T-helper 2 cell treated with Interferon-gamma antibody and Interleukin-4, amounts not matched to agents 5 μg/mL and 100 μg/mL, for 36 hours (primary cell): ENCODE results near the gene DYNLT2B.
A peak's percentile ranks its signal among the peaks of the same experiment; 100 is the strongest.
"Not testable (repeated sequence)": the region's sequence is repeated elsewhere in the genome, so short reads cannot be mapped to it uniquely, and the experiment has no call there.

Experiments
- DNase-seq: peaks from one replicate; pipeline ENCODE4 v3.0.0; 2021; ENCODE audit warnings: low spot score
- H3K27ac Mint-ChIP-seq: one replicate; pipeline ENCODE4 v1.8.0; 2021; ENCODE audit warnings: mild to moderate bottlenecking, mixed read lengths
- H3K27me3 Mint-ChIP-seq: one replicate; pipeline ENCODE4 v1.8.0; 2021; ENCODE audit warnings: low read depth, mixed read lengths
- H3K36me3 Mint-ChIP-seq: one replicate; pipeline ENCODE4 v1.8.0; 2021; ENCODE audit warnings: low read depth, mixed read lengths
- H3K4me1 Mint-ChIP-seq: one replicate; pipeline ENCODE4 v1.8.0; 2021; ENCODE audit warnings: low read depth, mixed read lengths
- H3K4me3 Mint-ChIP-seq: one replicate; pipeline ENCODE4 v1.8.0; 2022; ENCODE audit warnings: mild to moderate bottlenecking, moderate library complexity, mixed read lengths
- H3K9me3 Mint-ChIP-seq: one replicate; pipeline ENCODE4 v1.8.0; 2021; ENCODE audit warnings: mixed read lengths

Gene DYNLT2B

DNA sequence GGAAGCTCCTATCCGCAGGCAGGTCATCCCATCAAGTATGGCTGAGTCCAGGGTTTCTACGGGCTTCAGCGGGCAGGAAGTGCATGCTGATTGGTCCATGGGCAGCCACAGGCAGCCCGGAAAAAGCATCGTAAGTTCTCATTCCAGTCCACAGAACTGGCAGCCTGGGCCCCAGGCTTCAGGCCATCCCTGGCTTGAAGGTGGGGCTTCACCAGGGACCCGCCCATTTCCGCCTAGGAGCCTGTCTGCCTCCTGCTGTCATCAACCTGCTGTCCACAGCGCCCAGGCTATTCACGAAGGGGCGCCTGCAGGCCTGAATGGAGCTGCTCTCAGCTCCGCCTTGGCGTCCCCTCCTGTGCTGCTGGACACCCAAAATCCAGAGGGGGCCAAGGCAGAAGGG lies 44.4 kb downstream of the DYNLT2B start:
- H3K4me1 Mint-ChIP-seq = peaks cover 55% of the 10 kb centered on the region
- no peak for DNase-seq
- H3K36me3 Mint-ChIP-seq = peaks cover 49% of the 10 kb centered on the region
- no peaks in the 10 kb centered on the region for H3K27me3 Mint-ChIP-seq
- peak overlapping the region; percentile 94 for H3K27ac Mint-ChIP-seq
- H3K4me3 Mint-ChIP-seq = peak overlapping the region; percentile 54
- H3K9me3 Mint-ChIP-seq = no peaks in the 10 kb centered on the region

DNA sequence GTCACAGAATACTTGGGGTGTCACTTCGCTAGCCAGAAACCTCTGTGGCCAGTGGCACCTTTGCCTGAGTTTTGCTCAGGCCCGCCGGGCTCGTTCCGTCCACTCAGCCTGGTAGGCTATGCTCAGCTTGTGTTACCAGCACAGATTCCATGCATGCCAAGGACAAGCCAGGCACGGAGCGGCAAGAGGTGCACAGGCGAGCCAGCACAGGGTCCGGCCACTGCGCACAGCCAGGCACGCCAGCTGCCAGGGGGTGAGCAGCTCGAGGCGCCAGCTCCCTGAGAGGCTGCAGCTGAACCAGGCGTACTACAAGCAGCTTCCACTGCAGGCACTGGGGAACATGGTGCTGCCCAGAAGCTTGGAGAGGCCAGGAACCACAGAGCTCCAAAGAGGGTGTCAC lies 45.2 kb downstream of the DYNLT2B start:
- no peak for DNase-seq
- peak overlapping the region; percentile 94 for H3K27ac Mint-ChIP-seq
- H3K27me3 Mint-ChIP-seq = no peaks in the 10 kb centered on the region
- H3K4me1 Mint-ChIP-seq = peaks cover 49% of the 10 kb centered on the region
- no peaks in the 10 kb centered on the region for H3K9me3 Mint-ChIP-seq
- peaks cover 45% of the 10 kb centered on the region for H3K36me3 Mint-ChIP-seq
- no peak overlapping the region for H3K4me3 Mint-ChIP-seq

DNA sequence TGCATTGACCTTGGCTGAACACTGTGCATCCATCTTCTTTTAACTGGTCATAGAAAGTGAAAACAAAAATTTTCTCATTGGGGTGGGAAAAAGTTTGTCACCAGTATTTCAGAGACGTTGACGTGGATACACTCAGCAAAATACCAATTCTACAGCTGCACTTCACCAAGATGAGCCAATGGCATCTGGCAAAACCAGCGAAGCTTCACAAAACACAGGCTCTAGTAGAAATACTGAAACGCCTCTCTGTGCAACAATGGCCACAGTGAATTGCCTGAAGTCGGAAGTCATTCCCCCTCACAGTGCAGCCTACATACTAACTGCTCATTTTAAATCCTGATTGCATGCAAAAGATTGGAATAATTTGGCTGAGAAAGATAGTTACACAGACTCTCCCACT lies 47.5 kb downstream of the DYNLT2B start:
- no peak for DNase-seq
- Mint-ChIP-seq H3K4me1 (peaks cover 41% of the 10 kb centered on the region), H3K27ac (peak overlapping the region; percentile 71), H3K4me3 (no peak overlapping the region), H3K9me3 (no peaks in the 10 kb centered on the region), H3K27me3 (no peaks in the 10 kb centered on the region), H3K36me3 (peaks cover 46% of the 10 kb centered on the region)

GRCh38 chr3:196268284-196269163 lies 49.5 kb downstream of the DYNLT2B start:
- Mint-ChIP-seq H3K4me1 (peaks cover 27% of the 10 kb centered on the region), H3K27ac (peak overlapping the region; percentile 45), H3K9me3 (no peaks in the 10 kb centered on the region), H3K36me3 (peaks cover 47% of the 10 kb centered on the region), H3K4me3 (no peak overlapping the region), H3K27me3 (no peaks in the 10 kb centered on the region)
- no peak for DNase-seq

- Mint-ChIP-seq H3K4me1 (peaks cover 13% of the 10 kb centered on the region), H3K9me3 (no peaks in the 10 kb centered on the region), H3K36me3 (peaks cover 41% of the 10 kb centered on the region), H3K4me3 (no peak overlapping the region), H3K27ac (no peak overlapping the region), H3K27me3 (no peaks in the 10 kb centered on the region)
- DNase-seq = no peak
Observed at GRCh38 chr3:196263819-196264218, 54.2 kb downstream of the DYNLT2B start.

DNA sequence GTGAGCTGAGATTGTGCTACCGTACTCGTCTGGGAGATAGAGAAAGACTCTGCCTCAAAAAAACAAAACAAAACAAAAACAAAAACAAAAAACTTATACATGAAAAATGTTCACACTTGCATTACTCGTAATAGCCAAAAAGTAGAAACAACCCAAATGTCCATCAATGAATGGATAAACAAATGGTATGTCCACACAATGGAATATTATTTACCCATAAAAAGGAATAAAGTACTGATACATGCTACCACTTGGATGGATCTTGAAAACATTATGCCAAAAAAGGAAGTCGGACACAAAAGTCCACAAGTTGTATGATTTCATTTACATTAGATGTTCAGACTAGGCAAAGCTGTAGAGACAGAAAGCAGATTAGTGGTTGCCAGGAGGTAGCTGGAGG lies 57.3 kb downstream of the DYNLT2B start:
- Mint-ChIP-seq H3K4me1 (peaks cover 8% of the 10 kb centered on the region), H3K27ac (no peak overlapping the region), H3K36me3 (peaks cover 38% of the 10 kb centered on the region), H3K27me3 (no peaks in the 10 kb centered on the region), H3K4me3 (no peak overlapping the region), H3K9me3 (no peaks in the 10 kb centered on the region)
- no peak for DNase-seq

- H3K27ac Mint-ChIP-seq = no peak overlapping the region
Observed at GRCh38 chr3:196255776-196256175, 62.3 kb downstream of the DYNLT2B start.

DNA sequence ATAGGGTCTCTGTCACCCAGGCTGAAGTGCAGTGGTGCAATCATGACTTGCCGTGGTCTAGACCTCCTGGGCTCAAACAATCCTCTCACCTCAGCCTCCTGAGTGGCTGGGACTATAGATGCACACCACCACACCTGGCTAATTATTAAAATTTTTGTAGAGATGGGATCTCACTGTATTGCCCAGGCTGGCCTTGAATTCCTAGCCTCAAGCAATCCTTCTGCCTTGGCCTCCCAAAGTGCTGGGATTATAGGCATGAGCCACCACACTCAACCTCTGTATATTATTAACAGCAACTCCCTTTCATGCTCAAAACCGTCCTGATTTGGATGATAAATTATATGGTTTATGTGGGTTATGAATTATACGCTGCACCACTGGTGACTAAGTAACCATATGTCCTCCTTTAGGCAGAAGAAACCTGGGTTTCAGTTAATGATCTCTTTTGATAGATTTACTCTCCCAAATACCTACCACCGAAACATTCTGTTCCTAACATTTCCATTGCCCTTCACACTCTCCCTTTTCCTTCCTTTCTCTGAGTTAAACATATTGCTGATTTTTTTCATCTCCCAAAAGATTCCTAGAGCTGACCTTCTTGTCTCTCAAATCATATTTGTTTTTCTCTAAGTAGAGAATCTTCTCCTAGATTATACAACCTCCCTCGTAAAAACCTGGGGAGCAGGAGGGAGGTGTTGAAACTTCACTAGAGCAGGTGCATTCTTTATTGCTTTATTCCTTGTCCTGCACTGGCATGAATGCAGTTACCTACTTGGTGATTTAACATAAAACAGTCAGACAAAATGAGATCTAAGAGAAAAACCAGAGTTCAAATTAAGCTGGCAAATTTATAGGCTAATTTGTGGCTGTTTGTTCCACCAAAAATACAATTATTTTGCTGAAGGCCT lies 63.4 kb downstream of the DYNLT2B start:
- no peak overlapping the region for H3K4me3 Mint-ChIP-seq
- H3K9me3 Mint-ChIP-seq = no peaks in the 10 kb centered on the region
- no peak overlapping the region for H3K27ac Mint-ChIP-seq
- H3K27me3 Mint-ChIP-seq = no peaks in the 10 kb centered on the region
- peaks cover 6% of the 10 kb centered on the region for H3K4me1 Mint-ChIP-seq
- H3K36me3 Mint-ChIP-seq = peaks cover 33% of the 10 kb centered on the region
- DNase-seq = no peak

More at GRCh38 chr3:196255776-196256175, 62.3 kb downstream of the DYNLT2B start:
- Mint-ChIP-seq H3K4me3 (no peak overlapping the region), H3K9me3 (no peaks in the 10 kb centered on the region), H3K4me1 (peaks cover 9% of the 10 kb centered on the region), H3K27me3 (no peaks in the 10 kb centered on the region), H3K36me3 (peaks cover 33% of the 10 kb centered on the region)
- DNase-seq = no peak

DNA sequence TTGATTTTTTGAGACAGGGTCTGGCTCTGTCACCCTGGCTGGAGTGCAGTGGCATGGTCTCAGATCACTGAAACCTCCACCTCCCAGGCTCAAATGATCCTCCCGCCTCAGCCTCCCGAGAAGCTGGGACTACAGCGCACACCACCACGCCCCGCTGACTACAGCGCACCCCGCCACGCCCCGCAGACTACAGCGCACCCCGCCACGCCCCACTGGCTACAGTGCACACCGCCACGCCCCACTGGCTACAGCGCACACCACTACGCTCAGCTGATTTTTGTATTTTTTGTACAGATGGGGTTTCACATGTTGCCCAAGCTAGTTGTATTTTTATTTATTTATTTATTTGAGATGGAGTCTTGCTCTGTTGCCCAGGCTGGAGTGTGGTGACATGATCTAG lies 66.1 kb downstream of the DYNLT2B start:
- Mint-ChIP-seq H3K27me3 (no peaks in the 10 kb centered on the region), H3K36me3 (peaks cover 35% of the 10 kb centered on the region), H3K9me3 (no peaks in the 10 kb centered on the region), H3K4me3 (no peak overlapping the region), H3K27ac (no peak overlapping the region), H3K4me1 (peaks cover 5% of the 10 kb centered on the region)
- no peak for DNase-seq

GRCh38 chr3:196246612-196247308 lies 71.3 kb downstream of the DYNLT2B start:
- Mint-ChIP-seq H3K27me3 (no peaks in the 10 kb centered on the region), H3K36me3 (peaks cover 43% of the 10 kb centered on the region), H3K9me3 (no peaks in the 10 kb centered on the region), H3K4me1 (no peaks in the 10 kb centered on the region), H3K27ac (no peak overlapping the region), H3K4me3 (no peak overlapping the region)
- no peak for DNase-seq

GRCh38 chr3:196244166-196244565 lies 73.9 kb downstream of the DYNLT2B start:
- not testable (repeated sequence) for DNase-seq, H3K9me3 Mint-ChIP-seq, H3K4me3 Mint-ChIP-seq, H3K27ac Mint-ChIP-seq, H3K27me3 Mint-ChIP-seq, H3K4me1 Mint-ChIP-seq
- H3K36me3 Mint-ChIP-seq = peaks cover 45% of the 10 kb centered on the region

DNA sequence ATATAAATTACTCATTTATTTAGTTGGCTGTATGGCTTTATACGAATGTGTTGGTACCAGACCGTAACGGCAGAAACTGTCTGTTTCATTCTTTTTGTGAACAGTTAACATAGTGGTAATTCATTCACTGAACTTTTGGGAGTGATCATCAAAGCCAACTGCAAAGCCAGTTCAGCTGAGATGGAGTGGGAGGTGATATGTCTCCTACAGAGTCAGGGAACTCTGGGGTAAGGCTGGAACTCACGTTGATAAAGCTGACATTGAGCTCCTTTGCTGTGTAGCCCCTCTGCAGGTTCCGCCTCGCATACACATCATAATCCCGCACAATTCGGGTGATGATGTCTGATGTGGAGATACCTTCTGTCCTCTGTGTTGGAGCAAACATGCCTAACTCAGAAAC lies 76.3 kb downstream of the DYNLT2B start:
- no peaks in the 10 kb centered on the region for H3K9me3 Mint-ChIP-seq
- no peak for DNase-seq
- no peak overlapping the region for H3K4me3 Mint-ChIP-seq
- H3K27ac Mint-ChIP-seq = no peak overlapping the region
- no peaks in the 10 kb centered on the region for H3K27me3 Mint-ChIP-seq
- peaks cover 57% of the 10 kb centered on the region for H3K36me3 Mint-ChIP-seq
- H3K4me1 Mint-ChIP-seq = peaks cover 3% of the 10 kb centered on the region
